IMR-90 (cell line): ENCODE results near the gene PNKD. TPM values are rescaled to one million over a fixed set of nuclear protein-coding genes. Genes with fewer than 3 reads are reported as not detected.

Experiments used
- ATAC-seq: fragments of 200-7000 bp; cut with Tn5 transposase; 2 replicates; pipeline ENCODE4 v1.9.1; 2020; ENCODE audit warnings: low read depth, mild to moderate bottlenecking, moderate library complexity
- BruUV-seq: library from RNA; stranded (reverse); fragments of 400-500 nt; replicated peaks from 2 replicates; lab custom pipeline; 2021; lab: Mats Ljungman, UMichigan
- CTCF ChIA-PET: fragments of 300-600 bp; formaldehyde crosslinking; extraction: SDS; loops from one replicate; lab custom pipeline; 2021; ENCODE audit warnings: antibody characterized with exemption; lab: Yijun Ruan, JAX
- POLR2A ChIA-PET: fragments of 300-600 bp; sonication (Branson Sonifier 250); formaldehyde crosslinking; loops from one replicate; lab custom pipeline; 2022; ENCODE audit warnings: antibody characterized with exemption; ENCODE audit not compliant: unreplicated experiment; lab: Charles Lee
- DNase-seq: peaks from one replicate; pipeline ENCODE4 v3.0.0; 2013
- H2AFZ ChIP-seq: replicated peaks from 2 replicates; pipeline ENCODE3; 2013; ENCODE audit warnings: low read length, mild to moderate bottlenecking; ENCODE audit not compliant: poor library complexity
- H2AK5ac ChIP-seq: 2 replicates; pipeline ENCODE4 v1.6.1; 2013; ENCODE audit warnings: low read depth, low read length, inconsistent platforms
- H2AK9ac ChIP-seq: replicated peaks from 2 replicates; pipeline ENCODE3; 2013; ENCODE audit warnings: mild to moderate bottlenecking, low read depth, low read length, moderate library complexity; ENCODE audit not compliant: poor library complexity
- H2BK120ac ChIP-seq: 2 replicates; pipeline ENCODE4 v1.6.1; 2013; ENCODE audit warnings: low read depth, low read length, inconsistent platforms
- H2BK15ac ChIP-seq: 3 replicates; pipeline ENCODE4 v1.6.1; 2013; ENCODE audit warnings: low read depth, low read length, inconsistent platforms
- H2BK20ac ChIP-seq: 2 replicates; pipeline ENCODE4 v1.6.1; 2013; ENCODE audit warnings: low read depth, mild to moderate bottlenecking, inconsistent platforms, low read length, moderate library complexity
- H2BK5ac ChIP-seq: 2 replicates; pipeline ENCODE4 v1.6.1; 2013; ENCODE audit warnings: mild to moderate bottlenecking, low read depth, low read length, inconsistent platforms; ENCODE audit not compliant: poor library complexity, severe bottlenecking
- H3K14ac ChIP-seq: replicated peaks from 2 replicates; pipeline ENCODE4 v1.6.1; 2013; ENCODE audit warnings: low read depth, low read length, inconsistent platforms
- H3K18ac ChIP-seq: 2 replicates; pipeline ENCODE4 v1.6.1; 2013; ENCODE audit warnings: low read depth, low read length, control low read depth
- H3K23ac ChIP-seq: 2 replicates; pipeline ENCODE4 v1.6.1; 2013; ENCODE audit warnings: low read depth, low read length, inconsistent platforms
- H3K27ac ChIP-seq: 2 replicates; pipeline ENCODE4 v1.5.1; 2013; ENCODE audit warnings: mild to moderate bottlenecking, control low read depth, low read length; ENCODE audit not compliant: insufficient read depth
- H3K27me3 ChIP-seq: 2 replicates; pipeline ENCODE4 v1.6.1; 2013; ENCODE audit warnings: low read length; ENCODE audit not compliant: control insufficient read depth, insufficient read depth
- H3K36me3 ChIP-seq: 2 replicates; pipeline ENCODE4 v1.6.1; 2013; ENCODE audit warnings: low read length, mixed read lengths; ENCODE audit not compliant: control insufficient read depth, insufficient read depth
- H3K4ac ChIP-seq: 2 replicates; pipeline ENCODE4 v1.6.1; 2013; ENCODE audit warnings: low read depth, low read length, inconsistent platforms
- H3K4me1 ChIP-seq: 2 replicates; pipeline ENCODE4 v1.6.1; 2013; ENCODE audit warnings: low read length, mixed read lengths; ENCODE audit not compliant: control insufficient read depth, insufficient read depth
- H3K4me2 ChIP-seq: 2 replicates; pipeline ENCODE4 v1.6.1; 2013; ENCODE audit warnings: low read depth, mild to moderate bottlenecking, control low read depth, low read length, moderate library complexity
- H3K4me3 ChIP-seq: 2 replicates; pipeline ENCODE4 v1.5.1; 2013; ENCODE audit warnings: low read depth, mild to moderate bottlenecking, control low read depth, low read length, moderate library complexity; ENCODE audit not compliant: insufficient read depth
- H3K56ac ChIP-seq: 2 replicates; pipeline ENCODE4 v1.6.1; 2013; ENCODE audit warnings: low read length, inconsistent platforms; ENCODE audit not compliant: insufficient read depth; ENCODE audit errors: extremely low read depth
- H3K79me1 ChIP-seq, 2 experiments: 2 replicates each; pipeline ENCODE4 v1.6.1; 2013; ENCODE audit warnings: low read length in 2 of 2, inconsistent platforms in 1 of 2, low read depth in 1 of 2
- H3K9ac ChIP-seq: 2 replicates; pipeline ENCODE4 v1.6.1; 2013; ENCODE audit warnings: low read depth, low read length, control low read depth
- H3K9me1 ChIP-seq: 2 replicates; pipeline ENCODE4 v1.6.1; 2013; ENCODE audit warnings: low read length, inconsistent platforms; ENCODE audit not compliant: insufficient read depth
- H3K9me3 ChIP-seq: 2 replicates; pipeline ENCODE4 v1.6.1; 2013; ENCODE audit warnings: low read length; ENCODE audit not compliant: control insufficient read depth, insufficient read depth
- H4K20me1 ChIP-seq: 2 replicates; pipeline ENCODE4 v1.6.1; 2013; ENCODE audit warnings: low read length, inconsistent platforms; ENCODE audit not compliant: insufficient read depth
- H4K5ac ChIP-seq: 2 replicates; pipeline ENCODE4 v1.6.1; 2013; ENCODE audit warnings: mild to moderate bottlenecking, low read depth, low read length, control low read depth
- H4K8ac ChIP-seq, 2 experiments: 2 replicates each; pipeline ENCODE4 v1.6.1; 2013; ENCODE audit warnings: low read depth in 2 of 2, low read length in 2 of 2, control low read depth in 1 of 2, inconsistent platforms in 1 of 2
- H4K91ac ChIP-seq: 2 replicates; pipeline ENCODE4 v1.6.1; 2013; ENCODE audit warnings: low read depth, low read length, inconsistent platforms; ENCODE audit not compliant: insufficient read depth
- POLR2A ChIP-seq: IDR thresholded peaks from 2 replicates; pipeline ENCODE4 v1.6.1; 2012; ENCODE audit warnings: mild to moderate bottlenecking, low read depth, low read length
- RCOR1 ChIP-seq: IDR thresholded peaks from 2 replicates; pipeline ENCODE4 v1.6.1; 2012; ENCODE audit warnings: mild to moderate bottlenecking, low read length, improper control_type of control experiment; ENCODE audit not compliant: insufficient replicate concordance
- WGBS, 2 experiments: methylation state at CpG; one replicate each; pipeline versions ENCODE4 v1.1.5 to v1.1.7; 2013; ENCODE audit warnings: missing lambda C conversion rate in 2 of 2; ENCODE audit not compliant: insufficient read length in 1 of 2; ENCODE audit errors: extremely low coverage in 2 of 2; 5-methylcytosine and 5-hydroxymethylcytosine counted together
- dilution Hi-C: fragments of 300-500 bp; cut with HindIII; formaldehyde crosslinking; loops from one replicate; pipeline ENCODE4 v1.14.3; 2018; ENCODE audit warnings: low sequenced_read_pairs; ENCODE audit not compliant: unreplicated experiment
- in situ Hi-C: fragments of 300-500 bp; cut with MboI; formaldehyde crosslinking; loops from 3 replicates; pipeline ENCODE4 v1.14.3; 2019; ENCODE audit warnings: low sequenced_read_pairs, inconsistent platforms, mixed read lengths
- intact Hi-C: fragments of 100-400 bp; cut with micrococcal nuclease; formaldehyde crosslinking; loops from 2 replicates; pipeline ENCODE4 v1.10.0; 2022
- polyA plus RNA-seq, 3 experiments: library from polyadenylated mRNA; depleted of rRNA; stranded (reverse); fragments of >200 nt; gene quantifications; 2 replicates each; pipeline ENCODE4 v1.2.3, GENCODE V29; 2012; ENCODE audit warnings: low replicate concordance in 1 of 3
- total RNA-seq: library from RNA; depleted of rRNA; stranded (reverse); fragments of >200 nt; gene quantifications from 2 replicates; pipeline ENCODE4 v1.2.3, GENCODE V29; 2012

PNKD gene
- total and polyA plus RNA-seq, 2 of the 4 experiments (the other 2 are of a cell fraction), result 19.2 to 68.5 TPM

DNA sequence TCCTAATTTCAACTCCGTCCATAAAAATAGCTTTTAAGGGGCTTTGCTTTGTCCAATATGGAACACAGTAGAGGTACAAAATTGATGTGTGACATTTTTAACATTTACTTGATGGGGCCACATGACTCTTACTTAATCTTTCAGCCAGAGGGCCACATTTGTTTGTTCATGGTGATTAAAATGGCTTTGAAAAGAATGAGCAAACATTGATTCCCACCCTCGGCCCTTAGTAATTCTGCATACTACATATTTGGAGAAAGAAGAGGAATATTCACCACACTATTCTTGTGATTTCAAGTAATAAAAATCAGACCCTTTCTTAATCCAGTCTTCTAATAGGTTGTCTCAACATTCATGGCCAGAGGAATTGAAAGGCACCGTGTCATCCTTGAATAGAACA is 35.8 kb upstream of the PNKD start:
- Histone ChIP-seq H3K23ac (no peak overlapping the region), H3K18ac (no peak overlapping the region), H2BK120ac (no peak overlapping the region), H2BK5ac (no peak overlapping the region), H4K8ac (no peak overlapping the region), H3K4me1 (peaks cover 5% of the 10 kb centered on the region; the same call in 1 of the 2 replicates), H4K91ac (no peak overlapping the region), H3K9ac (no peak overlapping the region), H3K36me3 (peaks cover 75% of the 10 kb centered on the region), H2BK15ac (no peak overlapping the region), H3K56ac (no peak overlapping the region), H4K5ac (no peak overlapping the region), H3K4me3 (no peak overlapping the region), H3K79me1 (peaks cover 42 to 57% of the 10 kb centered on the region in 2 experiments), H3K14ac (no peak overlapping the region), H4K20me1 (peaks cover 6% of the 10 kb centered on the region; the same call in 1 of the 2 replicates), H2AK9ac (no peak overlapping the region), H3K9me3 (no peaks in the 10 kb centered on the region), H2AK5ac (no peak overlapping the region), H3K27ac (no peak overlapping the region), H3K9me1 (peaks cover 5% of the 10 kb centered on the region), H3K4me2 (no peak overlapping the region), H3K4ac (no peak overlapping the region), H2BK20ac (no peak overlapping the region), H2AFZ (no peak overlapping the region), H3K27me3 (no peaks in the 10 kb centered on the region)
- DNase-seq (no peak), ATAC-seq (no peak)
- dilution Hi-C loops, result no loop called here
- no CpG with 5 or more reads among the region's 3 CpGs for WGBS, 2 experiments
- TF ChIP-seq POLR2A (0 out of 2 replicates have a peak, but pooled peaks have one; percentile 17), RCOR1 (no peak)
- in situ Hi-C loops, result no loop called here
- CTCF ChIA-PET, result no interaction called here
- intact Hi-C loops, result no loop called here
- TSS peak; percentile 5 for BruUV-seq
- POLR2A ChIA-PET, result no interaction called here
